Measurements from ENCODE around the gene KRT40. TPM values are rescaled to one million over a fixed set of nuclear protein-coding genes. Genes with fewer than 3 reads are reported as not detected.

The KRT40 gene
- total and polyA plus RNA-seq, 4 donors: not detected

DNA sequence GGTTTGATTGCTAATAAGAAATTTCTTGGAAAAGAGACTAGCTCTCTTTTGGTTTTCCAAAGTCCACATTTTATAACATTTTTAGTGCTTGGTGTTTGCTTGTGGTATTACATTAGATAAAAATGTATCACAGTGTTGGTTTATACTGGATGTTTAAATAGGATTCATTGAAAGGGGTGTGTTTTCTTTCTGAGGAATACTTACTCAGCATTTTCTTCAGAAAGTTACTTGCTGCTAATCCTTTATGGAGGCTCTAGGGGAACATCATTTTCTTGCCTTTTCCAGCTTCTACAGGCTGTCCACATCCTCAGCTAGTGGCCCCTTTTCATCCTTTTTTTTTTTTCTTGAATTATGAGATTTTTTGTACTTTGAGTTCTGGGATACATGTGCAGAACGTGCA, 16.5 kb downstream of the KRT40 start:
- no peak overlapping the region for H3K4me3 ChIP-seq (ENCODE audit: low read depth in 1 of 3, low read length in 3 of 3)
- TF ChIP-seq, protein P1, sequence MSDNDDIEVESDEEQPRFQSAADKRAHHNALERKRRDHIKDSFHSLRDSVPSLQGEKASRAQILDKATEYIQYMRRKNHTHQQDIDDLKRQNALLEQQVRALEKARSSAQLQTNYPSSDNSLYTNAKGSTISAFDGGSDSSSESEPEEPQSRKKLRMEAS (IDR thresholded peaks at IDR 0.05): no peak
- TF ChIP-seq RXRA (IDR thresholded peaks at IDR 0.05) (no peak), HNF4G (IDR thresholded peaks at IDR 0.05) (no peak), TAF1 (conservative IDR thresholded peaks at IDR 0.05) (no peak), GABPA (IDR thresholded peaks at IDR 0.05 in 1 of 2, conservative IDR thresholded peaks at IDR 0.05 in 1 of 2) (no peak), JUND (IDR thresholded peaks at IDR 0.05) (no peak), FOXA2 (IDR thresholded peaks at IDR 0.05) (no peak), RAD21 (IDR thresholded peaks at IDR 0.05) (no peak)
- TF ChIP-seq, protein P2, sequence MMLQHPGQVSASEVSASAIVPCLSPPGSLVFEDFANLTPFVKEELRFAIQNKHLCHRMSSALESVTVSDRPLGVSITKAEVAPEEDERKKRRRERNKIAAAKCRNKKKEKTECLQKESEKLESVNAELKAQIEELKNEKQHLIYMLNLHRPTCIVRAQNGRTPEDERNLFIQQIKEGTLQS (IDR thresholded peaks at IDR 0.05): no peak
- TF ChIP-seq, protein P3, sequence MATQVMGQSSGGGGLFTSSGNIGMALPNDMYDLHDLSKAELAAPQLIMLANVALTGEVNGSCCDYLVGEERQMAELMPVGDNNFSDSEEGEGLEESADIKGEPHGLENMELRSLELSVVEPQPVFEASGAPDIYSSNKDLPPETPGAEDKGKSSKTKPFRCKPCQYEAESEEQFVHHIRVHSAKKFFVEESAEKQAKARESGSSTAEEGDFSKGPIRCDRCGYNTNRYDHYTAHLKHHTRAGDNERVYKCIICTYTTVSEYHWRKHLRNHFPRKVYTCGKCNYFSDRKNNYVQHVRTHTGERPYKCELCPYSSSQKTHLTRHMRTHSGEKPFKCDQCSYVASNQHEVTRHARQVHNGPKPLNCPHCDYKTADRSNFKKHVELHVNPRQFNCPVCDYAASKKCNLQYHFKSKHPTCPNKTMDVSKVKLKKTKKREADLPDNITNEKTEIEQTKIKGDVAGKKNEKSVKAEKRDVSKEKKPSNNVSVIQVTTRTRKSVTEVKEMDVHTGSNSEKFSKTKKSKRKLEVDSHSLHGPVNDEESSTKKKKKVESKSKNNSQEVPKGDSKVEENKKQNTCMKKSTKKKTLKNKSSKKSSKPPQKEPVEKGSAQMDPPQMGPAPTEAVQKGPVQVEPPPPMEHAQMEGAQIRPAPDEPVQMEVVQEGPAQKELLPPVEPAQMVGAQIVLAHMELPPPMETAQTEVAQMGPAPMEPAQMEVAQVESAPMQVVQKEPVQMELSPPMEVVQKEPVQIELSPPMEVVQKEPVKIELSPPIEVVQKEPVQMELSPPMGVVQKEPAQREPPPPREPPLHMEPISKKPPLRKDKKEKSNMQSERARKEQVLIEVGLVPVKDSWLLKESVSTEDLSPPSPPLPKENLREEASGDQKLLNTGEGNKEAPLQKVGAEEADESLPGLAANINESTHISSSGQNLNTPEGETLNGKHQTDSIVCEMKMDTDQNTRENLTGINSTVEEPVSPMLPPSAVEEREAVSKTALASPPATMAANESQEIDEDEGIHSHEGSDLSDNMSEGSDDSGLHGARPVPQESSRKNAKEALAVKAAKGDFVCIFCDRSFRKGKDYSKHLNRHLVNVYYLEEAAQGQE (IDR thresholded peaks at IDR 0.05): no peak
- no peak overlapping the region for H3K9ac ChIP-seq (ENCODE audit: low read depth in 1 of 2, low read length in 2 of 2)
- no peak for DNase-seq (ENCODE audit: low spot score)
- H3K27ac ChIP-seq (ENCODE audit: low read depth in 1 of 2, low read length in 2 of 2): no peak overlapping the region
- H3K4me1 ChIP-seq (ENCODE audit: control insufficient read depth in 4 of 4, insufficient read depth in 4 of 4, low read length in 3 of 4): no peaks in the 10 kb centered on the region
- H3K36me3 ChIP-seq (ENCODE audit: control insufficient read depth in 4 of 4, insufficient read depth in 3 of 4, low read depth in 1 of 4, low read length in 3 of 4): no peaks in the 10 kb centered on the region
- no peaks in the 10 kb centered on the region for H3K27me3 ChIP-seq (ENCODE audit: control insufficient read depth in 4 of 4, insufficient read depth in 4 of 4, low read length in 3 of 4)
- WGBS: 84% methylated on average over 1 of the region's 1 CpG
- H3K9me3 ChIP-seq (ENCODE audit: control insufficient read depth in 4 of 4, low read length in 3 of 4): no peaks in the 10 kb centered on the region

DNA sequence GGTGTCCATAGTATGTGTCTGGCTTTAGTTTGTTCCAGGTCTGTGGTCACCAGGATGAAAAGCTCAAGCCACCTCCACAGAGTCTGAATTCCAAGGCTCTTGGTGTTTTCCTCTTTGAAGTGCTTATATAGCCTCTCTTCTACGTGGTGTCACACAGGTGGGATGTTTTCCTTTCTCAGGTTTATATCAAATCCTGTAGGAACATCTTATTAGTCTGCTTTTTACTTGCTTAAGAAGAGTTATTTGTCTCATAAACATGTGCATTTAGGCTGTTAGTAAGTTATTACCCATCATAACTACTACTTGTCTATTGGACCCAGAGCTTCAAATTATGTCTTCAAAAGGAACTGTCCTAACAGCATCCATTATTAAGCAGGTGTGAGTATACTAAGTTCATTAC, 17.3 kb downstream of the KRT40 start, which contains the start of gene KRT39:
Gene KRT39, minus strand, starts transcription at position 101 of the 400 bp plus-strand sequence. Its CDS starts 92 bp downstream, at position 9.
- TF ChIP-seq SP1 (IDR thresholded peaks at IDR 0.05): no peak
- TF ChIP-seq, protein P3 (IDR thresholded peaks at IDR 0.05): no peak
- no peak for TF ChIP-seq EGR1 (IDR thresholded peaks at IDR 0.05; ENCODE audit: low read depth in 2 of 2)
- TF ChIP-seq, protein P4, sequence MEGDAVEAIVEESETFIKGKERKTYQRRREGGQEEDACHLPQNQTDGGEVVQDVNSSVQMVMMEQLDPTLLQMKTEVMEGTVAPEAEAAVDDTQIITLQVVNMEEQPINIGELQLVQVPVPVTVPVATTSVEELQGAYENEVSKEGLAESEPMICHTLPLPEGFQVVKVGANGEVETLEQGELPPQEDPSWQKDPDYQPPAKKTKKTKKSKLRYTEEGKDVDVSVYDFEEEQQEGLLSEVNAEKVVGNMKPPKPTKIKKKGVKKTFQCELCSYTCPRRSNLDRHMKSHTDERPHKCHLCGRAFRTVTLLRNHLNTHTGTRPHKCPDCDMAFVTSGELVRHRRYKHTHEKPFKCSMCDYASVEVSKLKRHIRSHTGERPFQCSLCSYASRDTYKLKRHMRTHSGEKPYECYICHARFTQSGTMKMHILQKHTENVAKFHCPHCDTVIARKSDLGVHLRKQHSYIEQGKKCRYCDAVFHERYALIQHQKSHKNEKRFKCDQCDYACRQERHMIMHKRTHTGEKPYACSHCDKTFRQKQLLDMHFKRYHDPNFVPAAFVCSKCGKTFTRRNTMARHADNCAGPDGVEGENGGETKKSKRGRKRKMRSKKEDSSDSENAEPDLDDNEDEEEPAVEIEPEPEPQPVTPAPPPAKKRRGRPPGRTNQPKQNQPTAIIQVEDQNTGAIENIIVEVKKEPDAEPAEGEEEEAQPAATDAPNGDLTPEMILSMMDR (IDR thresholded peaks at IDR 0.05; ENCODE audit: low read depth, low read length, missing input control): no peak
- TF ChIP-seq JUND (IDR thresholded peaks at IDR 0.05): no peak
- TF ChIP-seq GABPA (IDR thresholded peaks at IDR 0.05 in 1 of 2, conservative IDR thresholded peaks at IDR 0.05 in 1 of 2): no peak
- TF ChIP-seq HNF4G (IDR thresholded peaks at IDR 0.05): no peak
- TF ChIP-seq, protein P1 (IDR thresholded peaks at IDR 0.05): no peak
- TF ChIP-seq, protein P5, sequence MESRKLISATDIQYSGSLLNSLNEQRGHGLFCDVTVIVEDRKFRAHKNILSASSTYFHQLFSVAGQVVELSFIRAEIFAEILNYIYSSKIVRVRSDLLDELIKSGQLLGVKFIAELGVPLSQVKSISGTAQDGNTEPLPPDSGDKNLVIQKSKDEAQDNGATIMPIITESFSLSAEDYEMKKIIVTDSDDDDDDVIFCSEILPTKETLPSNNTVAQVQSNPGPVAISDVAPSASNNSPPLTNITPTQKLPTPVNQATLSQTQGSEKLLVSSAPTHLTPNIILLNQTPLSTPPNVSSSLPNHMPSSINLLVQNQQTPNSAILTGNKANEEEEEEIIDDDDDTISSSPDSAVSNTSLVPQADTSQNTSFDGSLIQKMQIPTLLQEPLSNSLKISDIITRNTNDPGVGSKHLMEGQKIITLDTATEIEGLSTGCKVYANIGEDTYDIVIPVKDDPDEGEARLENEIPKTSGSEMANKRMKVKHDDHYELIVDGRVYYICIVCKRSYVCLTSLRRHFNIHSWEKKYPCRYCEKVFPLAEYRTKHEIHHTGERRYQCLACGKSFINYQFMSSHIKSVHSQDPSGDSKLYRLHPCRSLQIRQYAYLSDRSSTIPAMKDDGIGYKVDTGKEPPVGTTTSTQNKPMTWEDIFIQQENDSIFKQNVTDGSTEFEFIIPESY (IDR thresholded peaks at IDR 0.05): no peak
- no peak for TF ChIP-seq FOXA2 (IDR thresholded peaks at IDR 0.05)
- TF ChIP-seq, protein P2 (IDR thresholded peaks at IDR 0.05): no peak
- TF ChIP-seq TAF1 (conservative IDR thresholded peaks at IDR 0.05): no peak
- no peak for TF ChIP-seq HNF4A (conservative IDR thresholded peaks at IDR 0.05)
- TF ChIP-seq YY1 (IDR thresholded peaks at IDR 0.05): no peak
- TF ChIP-seq NR2F2 (IDR thresholded peaks at IDR 0.05): no peak
- TF ChIP-seq FOXA1 (IDR thresholded peaks at IDR 0.05): no peak
- Histone ChIP-seq H3K9ac (ENCODE audit: low read depth in 1 of 2, low read length in 2 of 2) (no peak within 1 kb of the TSS), H3K4me3 (ENCODE audit: low read depth in 1 of 3, low read length in 3 of 3) (no peak within 1 kb of the TSS), H3K36me3 (ENCODE audit: control insufficient read depth in 4 of 4, insufficient read depth in 3 of 4, low read depth in 1 of 4, low read length in 3 of 4) (no peaks in the 10 kb centered on the region), H3K4me1 (ENCODE audit: control insufficient read depth in 4 of 4, insufficient read depth in 4 of 4, low read length in 3 of 4) (no peaks in the 10 kb centered on the region), H3K27me3 (ENCODE audit: control insufficient read depth in 4 of 4, insufficient read depth in 4 of 4, low read length in 3 of 4) (no peaks in the 10 kb centered on the region), H3K9me3 (ENCODE audit: control insufficient read depth in 4 of 4, low read length in 3 of 4) (no peaks in the 10 kb centered on the region), H3K27ac (ENCODE audit: low read depth in 1 of 2, low read length in 2 of 2) (no peak within 1 kb of the TSS)
- 57% methylated on average over 1 of the region's 1 CpG for WGBS
- DNase-seq (ENCODE audit: low spot score): no peak

Measured in liver (tissue), 9 donors.